ENCODE data around the gene CD151. TPM values are rescaled to one million over a fixed set of nuclear protein-coding genes. Genes with fewer than 3 reads are reported as not detected.

Gene CD151
- total RNA-seq, 2 donors from 2014 or later, result 371 to 396 TPM

- intact Hi-C loops (cut with DNase I), result no loop called here
- Histone ChIP-seq H3K9ac (ENCODE audit: low read depth in 2 of 2, low read length in 2 of 2) (no peak overlapping the region), H3K36me3 (peaks cover 4% of the 10 kb centered on the region), H3K9me3 (no peaks in the 10 kb centered on the region), H3K27me3 (no peaks in the 10 kb centered on the region), H3K4me1 (peaks cover 21% of the 10 kb centered on the region), H3K4me3 (no peak overlapping the region), H3K27ac (no peak overlapping the region)
- no peak for TF ChIP-seq CTCF (IDR thresholded peaks at IDR 0.05)
- no peak for DNase-seq
Measured at GRCh38 chr11:815675-816432, 16.9 kb upstream of the CD151 start.

GRCh38 chr11:816433-816779 lies 16.3 kb upstream of the CD151 start:
- H3K36me3 ChIP-seq, result peaks cover 4% of the 10 kb centered on the region
- H3K4me3 ChIP-seq, result no peak overlapping the region
- H3K27me3 ChIP-seq, result no peaks in the 10 kb centered on the region
- DNase-seq, result no peak
- H3K9ac ChIP-seq (ENCODE audit: low read depth in 2 of 2, low read length in 2 of 2), result no peak overlapping the region
- no peak overlapping the region for H3K27ac ChIP-seq
- intact Hi-C loops (cut with DNase I), result no loop called here
- no peaks in the 10 kb centered on the region for H3K9me3 ChIP-seq
- peaks cover 21% of the 10 kb centered on the region for H3K4me1 ChIP-seq
- TF ChIP-seq CTCF (IDR thresholded peaks at IDR 0.05), result no peak

GRCh38 chr11:818396-819128 lies 14.2 kb upstream of the CD151 start, which contains the start of gene PNPLA2:
PNPLA2 (plus strand) TSS chr11:818914; CDS start chr11:819719, 805 bp downstream.
- H3K9ac ChIP-seq (ENCODE audit: low read depth in 2 of 2, low read length in 2 of 2), result peak within 1 kb of the TSS; percentile 83 to 93

GRCh38 chr11:819129-819931 lies 13.4 kb upstream of the CD151 start:
- Histone ChIP-seq H3K27me3 (no peaks in the 10 kb centered on the region), H3K4me1 (peaks cover 30% of the 10 kb centered on the region), H3K4me3 (peak overlapping the region; percentile 70), H3K36me3 (peaks cover 2% of the 10 kb centered on the region), H3K9ac (ENCODE audit: low read depth in 2 of 2, low read length in 2 of 2) (peak overlapping the region; percentile 83 to 93), H3K9me3 (no peaks in the 10 kb centered on the region), H3K27ac (peak overlapping the region; percentile 98)
- TF ChIP-seq CTCF (IDR thresholded peaks at IDR 0.05), result no peak
- peak; percentile 94 for DNase-seq
- intact Hi-C loops (cut with DNase I), result no loop called here

More at GRCh38 chr11:818396-819128, 14.2 kb upstream of the CD151 start, which contains the start of gene PNPLA2:
- Histone ChIP-seq H3K4me3 (peak within 1 kb of the TSS; percentile 70), H3K9me3 (no peaks in the 10 kb centered on the region), H3K4me1 (peaks cover 25% of the 10 kb centered on the region), H3K27ac (peak within 1 kb of the TSS; percentile 98), H3K36me3 (peaks cover 1% of the 10 kb centered on the region), H3K27me3 (no peaks in the 10 kb centered on the region)
- peak; percentile 73 for DNase-seq
- intact Hi-C loops (cut with DNase I), result no loop called here
- TF ChIP-seq CTCF (IDR thresholded peaks at IDR 0.05), result no peak
